GM18870 (cell line): ENCODE measurements around the gene RERE.
A peak's percentile ranks its signal among the peaks of the same experiment; 100 is the strongest.

ENCODE experiments used
- ATAC-seq: cut with Tn5 transposase; IDR thresholded peaks from one replicate; pipeline ENCODE4 v1.9.1; 2021; ENCODE audit warnings: moderate library complexity; ENCODE audit not compliant: unreplicated experiment

RERE gene

DNA sequence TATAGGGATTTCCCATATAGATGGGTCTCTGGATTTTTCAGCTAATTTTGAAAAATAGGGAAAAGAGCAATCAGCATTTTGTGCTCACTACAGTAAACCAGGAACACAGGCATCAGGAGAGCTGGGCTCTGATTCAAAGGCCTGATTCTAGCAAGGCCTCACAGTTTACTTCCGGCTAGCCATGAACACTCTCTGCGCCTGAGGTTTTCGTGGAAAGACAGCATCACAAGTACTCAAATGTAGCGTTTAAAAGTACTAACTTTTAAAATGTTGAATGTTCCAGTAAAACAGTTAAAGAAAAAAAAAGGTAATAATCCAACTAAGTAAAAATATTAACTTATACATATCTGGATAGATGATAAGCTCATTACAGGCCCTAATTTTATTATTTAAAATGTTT is 379.0 kb downstream of the RERE start:
- no peak for ATAC-seq

DNA sequence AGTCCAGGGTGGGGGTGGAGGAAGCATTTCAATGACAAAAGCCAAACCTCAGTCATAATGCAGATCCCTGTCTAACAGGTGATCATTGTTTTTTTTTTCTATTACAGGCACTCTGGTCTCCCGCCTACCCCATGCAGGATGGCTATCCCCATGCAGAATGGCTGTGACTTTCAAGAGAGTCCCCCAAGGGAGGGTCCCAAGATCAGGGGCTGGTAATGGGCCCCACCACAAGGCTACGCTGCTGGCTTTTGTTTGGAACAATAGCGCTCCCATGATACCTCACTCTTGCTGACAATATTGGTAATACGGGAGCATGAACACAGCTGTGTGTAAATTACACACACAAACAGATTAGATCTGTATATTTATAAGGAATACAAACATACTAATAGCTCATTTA is 380.1 kb downstream of the RERE start:
- no peak for ATAC-seq

DNA sequence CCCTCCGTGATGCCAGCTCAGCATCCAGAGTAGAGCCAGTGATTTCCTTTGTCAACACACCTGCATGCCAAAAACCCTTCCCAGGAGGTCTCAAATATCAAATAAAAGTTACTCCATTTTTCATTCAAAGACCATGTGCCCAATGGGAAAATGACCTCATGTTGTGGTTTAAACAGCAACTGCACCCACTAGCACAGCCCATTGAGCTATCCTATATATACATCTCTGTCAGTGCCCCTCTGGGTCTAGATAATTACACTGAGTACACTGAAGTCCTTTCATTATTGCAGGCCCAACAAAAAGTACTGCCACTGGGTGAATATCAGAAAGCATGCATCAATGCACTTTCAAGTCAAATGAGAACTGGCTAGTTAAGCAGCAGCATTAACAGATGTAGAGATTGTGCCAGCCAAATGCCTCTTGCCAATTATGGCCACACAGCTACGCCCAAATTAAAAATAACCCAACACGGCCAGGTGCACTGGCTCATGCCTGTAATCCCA is 381.8 kb downstream of the RERE start:
- ATAC-seq, result no peak

DNA sequence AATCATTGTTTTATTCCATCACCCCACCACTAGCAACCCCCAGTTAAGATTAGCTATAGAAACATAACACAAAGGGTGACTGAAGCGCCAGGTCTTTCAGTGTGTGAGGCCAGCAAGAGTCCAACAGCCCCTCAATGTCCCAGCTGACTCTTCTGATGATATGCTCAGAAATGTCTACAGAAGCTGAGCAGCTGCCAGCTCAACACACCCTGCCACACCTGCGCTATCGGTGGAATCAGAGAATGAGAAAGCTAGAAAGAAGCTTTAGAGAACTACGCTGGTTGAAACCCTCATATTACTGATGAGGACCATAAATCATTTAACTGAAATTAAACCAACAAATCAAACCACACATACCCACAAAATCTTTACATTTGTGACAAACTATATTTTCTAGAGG is 383.3 kb downstream of the RERE start:
- no peak for ATAC-seq

DNA sequence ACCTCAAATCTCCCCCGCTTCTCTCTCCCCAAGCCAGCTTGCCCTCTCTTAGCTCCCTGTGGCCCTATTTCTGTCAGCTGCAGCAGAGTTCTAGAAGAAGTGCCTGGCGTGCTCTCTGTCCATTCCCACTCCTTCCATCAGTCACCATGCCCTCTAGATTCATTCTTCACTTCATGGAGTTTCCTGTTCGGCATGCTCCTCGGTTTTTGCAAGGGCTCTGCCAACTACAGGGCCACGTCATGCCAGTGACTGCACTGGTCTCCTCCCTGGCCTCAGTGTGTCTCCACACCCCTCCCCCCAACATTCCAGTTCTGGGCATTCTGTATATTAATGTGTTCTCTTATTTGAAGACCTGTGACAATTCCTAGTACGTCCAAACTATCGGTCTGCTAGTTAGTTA is 385.7 kb downstream of the RERE start:
- ATAC-seq, result no peak

DNA sequence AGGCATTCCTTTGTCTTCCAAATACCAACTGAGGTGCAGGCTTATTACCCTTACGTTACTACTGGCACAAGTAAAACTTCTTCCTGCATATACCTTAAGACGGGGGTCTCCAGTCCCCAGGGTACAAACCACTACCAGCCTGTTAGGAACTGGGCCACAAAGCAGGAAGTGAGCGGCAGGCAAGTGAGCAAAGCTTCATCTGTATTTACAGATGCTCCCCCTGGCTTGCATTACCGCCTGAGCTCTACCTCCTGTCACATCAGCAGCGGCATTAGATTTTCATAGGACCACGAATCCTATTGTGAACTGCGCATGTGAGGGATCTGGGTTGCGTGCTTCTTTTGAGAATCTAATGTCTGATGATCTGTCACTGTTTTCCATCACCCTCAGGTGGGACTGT is 386.4 kb downstream of the RERE start:
- no peak for ATAC-seq

DNA sequence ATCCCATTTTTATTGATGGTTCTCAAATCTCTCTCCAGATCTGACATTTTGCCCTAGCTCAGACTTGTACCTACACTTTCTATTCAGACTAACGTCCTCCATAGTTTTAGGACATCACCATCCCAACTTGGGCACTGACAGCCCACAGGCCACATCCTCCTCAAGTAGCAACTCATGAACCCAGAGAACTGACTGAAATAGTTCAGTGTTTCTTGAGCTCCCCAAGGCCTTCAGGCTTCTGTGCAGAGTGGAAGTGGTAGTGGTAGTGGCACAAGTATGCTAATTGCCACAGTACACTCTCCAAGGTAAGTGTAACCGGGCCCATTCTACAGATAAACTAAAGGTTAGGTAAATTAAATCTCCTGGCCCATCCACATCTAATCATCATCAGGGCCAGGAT is 387.0 kb downstream of the RERE start:
- no peak for ATAC-seq

DNA sequence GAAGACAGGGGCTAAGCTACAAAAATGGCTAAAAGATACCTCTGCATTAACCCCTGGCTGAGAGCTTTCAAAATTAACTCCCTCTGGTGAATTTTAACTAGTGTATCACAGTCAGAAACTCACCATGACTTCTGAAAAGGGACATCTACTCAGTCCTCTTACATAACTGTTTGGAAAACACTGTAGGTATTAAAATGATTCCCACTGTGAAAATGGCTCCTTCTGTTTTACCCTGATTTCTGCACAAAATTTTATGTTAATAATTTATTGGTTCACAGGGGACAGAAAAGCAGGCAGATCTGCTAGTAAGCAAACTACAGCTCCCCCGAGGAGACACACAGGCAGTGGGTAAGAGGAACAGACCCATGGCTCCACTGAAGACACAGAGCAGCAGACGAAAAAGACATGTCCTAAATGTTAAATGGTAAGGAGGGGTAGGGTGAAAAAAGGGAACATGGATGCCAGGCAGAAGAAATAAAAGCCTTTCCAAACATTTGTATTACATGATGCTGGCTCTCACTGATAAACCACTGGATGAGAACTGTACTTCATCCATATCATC is 387.8 kb downstream of the RERE start:
- no peak for ATAC-seq

GRCh38 chr1:8428441-8428840 is 389.0 kb downstream of the RERE start:
- no peak for ATAC-seq

GRCh38 chr1:8427986-8428385 is 389.5 kb downstream of the RERE start:
- ATAC-seq, result peak; percentile 16

GRCh38 chr1:8427493-8427892 is 389.9 kb downstream of the RERE start:
- peak; percentile 53 for ATAC-seq

DNA sequence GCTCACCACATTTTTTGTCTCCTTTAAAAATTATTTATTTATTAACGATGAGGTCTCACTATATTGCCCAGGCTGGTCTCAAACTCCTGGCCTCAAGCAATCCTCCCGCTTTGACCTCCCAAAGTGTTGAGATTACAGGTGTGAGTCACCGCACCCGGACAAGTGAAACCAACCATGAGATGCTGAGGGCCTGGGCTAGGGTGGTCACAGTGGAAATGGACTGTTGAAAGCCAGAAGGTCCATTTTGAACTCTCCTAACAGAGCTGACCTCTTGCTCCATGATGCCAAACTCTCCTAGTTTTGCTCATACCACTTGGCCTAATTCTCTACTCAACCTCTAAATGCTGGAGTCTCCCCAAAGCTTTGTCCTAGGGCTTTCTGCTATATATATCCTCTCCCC is 390.4 kb downstream of the RERE start:
- ATAC-seq, result no peak

- ATAC-seq, result no peak
Measured at GRCh38 chr1:8425781-8426161, 391.7 kb downstream of the RERE start.

GRCh38 chr1:8425150-8425780 is 392.2 kb downstream of the RERE start:
- ATAC-seq, result no peak

DNA sequence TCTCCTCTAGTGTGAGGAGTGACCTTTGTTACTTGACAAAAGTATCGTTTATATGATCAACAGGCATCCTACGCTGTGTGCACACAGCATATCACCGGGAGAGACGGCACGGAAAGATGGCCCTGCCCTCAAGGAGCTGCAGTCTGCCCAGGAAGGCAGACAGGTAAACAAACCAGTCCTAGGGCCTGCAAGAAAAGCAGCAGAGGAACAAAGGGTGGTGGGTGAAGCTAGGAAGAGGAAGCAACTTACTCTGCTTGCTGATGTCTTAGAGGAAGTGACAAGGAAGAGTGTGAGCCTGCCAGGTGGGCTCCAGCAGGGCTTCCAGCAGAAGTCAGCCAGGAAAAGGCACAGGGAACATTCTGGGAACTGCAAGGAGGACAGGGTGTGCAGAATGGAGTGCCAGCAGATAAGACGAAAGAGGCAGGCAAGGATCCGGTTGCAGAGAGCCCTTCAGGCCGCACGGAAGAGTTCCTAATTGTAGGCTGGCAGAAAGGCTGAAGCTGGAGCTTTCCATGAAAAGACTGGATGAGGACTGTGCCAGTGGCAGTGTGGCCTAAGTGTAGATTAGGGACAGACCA is 392.8 kb downstream of the RERE start:
- no peak for ATAC-seq

GRCh38 chr1:8423692-8424538 is 393.5 kb downstream of the RERE start:
- ATAC-seq, result no peak

- no peak for ATAC-seq
Measured at GRCh38 chr1:8423269-8423691, 394.2 kb downstream of the RERE start.

- no peak for ATAC-seq
Measured at GRCh38 chr1:8422510-8423268, 394.8 kb downstream of the RERE start.

DNA sequence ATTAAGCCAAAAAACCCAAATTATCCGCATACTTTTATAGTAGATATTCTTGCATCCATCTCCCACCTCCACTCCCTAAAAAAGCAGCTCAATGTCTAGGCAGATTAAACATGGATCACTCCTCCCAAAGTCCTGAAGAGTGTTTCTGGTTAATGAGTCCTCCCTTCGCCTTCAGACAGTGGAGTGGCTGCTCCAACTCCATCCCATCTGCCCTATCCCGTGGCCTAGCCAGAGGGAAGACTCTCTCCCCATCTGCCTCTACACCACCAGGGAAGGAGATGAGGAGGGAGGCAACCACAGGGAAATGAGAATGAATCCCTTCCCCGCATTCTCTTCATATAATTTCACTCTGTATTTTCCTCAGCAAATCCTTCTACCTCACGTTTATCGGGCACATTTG is 395.7 kb downstream of the RERE start:
- no peak for ATAC-seq

DNA sequence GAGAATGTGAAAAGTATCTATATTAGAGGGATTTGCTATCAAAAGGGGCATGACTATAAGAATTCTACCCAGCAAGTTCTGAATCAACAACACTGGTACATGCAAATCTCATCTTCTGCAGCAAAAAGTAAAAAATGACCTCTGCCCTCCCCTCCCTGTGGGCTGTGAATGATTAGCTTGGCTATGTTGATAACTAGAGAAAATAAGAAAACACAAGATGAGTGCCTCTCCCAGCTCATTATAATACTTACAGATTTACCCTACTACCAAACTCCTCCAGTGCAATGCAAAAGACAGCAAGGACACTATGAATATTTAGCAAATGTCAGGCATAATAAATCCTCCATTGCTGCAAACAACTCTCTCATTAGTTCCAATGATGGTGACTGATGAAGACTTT is 397.1 kb downstream of the RERE start:
- no peak for ATAC-seq

DNA sequence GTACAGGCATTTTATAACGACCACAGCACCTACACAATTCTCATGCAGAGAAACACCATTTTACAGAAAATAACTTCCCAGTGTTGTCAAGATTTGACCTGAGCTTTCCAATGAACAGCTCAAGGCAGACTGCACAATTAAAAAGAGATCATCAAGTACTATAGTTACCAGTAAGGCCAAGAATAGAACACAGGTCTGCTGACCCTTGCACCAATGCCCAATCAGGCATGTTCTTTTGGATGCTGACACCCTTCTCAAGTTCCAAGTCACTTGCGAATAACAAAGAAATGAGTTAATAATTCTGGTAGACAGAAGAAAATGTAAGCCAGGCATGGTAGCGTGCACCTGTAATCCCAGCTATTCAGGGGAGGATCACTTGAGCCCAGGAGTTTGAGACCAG is 397.6 kb downstream of the RERE start:
- ATAC-seq, result no peak
